Measurements from ENCODE around the gene FERMT3. TPM values are rescaled to one million over a fixed set of nuclear protein-coding genes. Genes with fewer than 3 reads are reported as not detected.

The FERMT3 gene
- total and polyA plus RNA-seq, 2 of the 8 experiments (the other 6 are each of a cell fraction or from before 2014, with no cell fraction given), result 1.4 to 3.7 TPM

DNA sequence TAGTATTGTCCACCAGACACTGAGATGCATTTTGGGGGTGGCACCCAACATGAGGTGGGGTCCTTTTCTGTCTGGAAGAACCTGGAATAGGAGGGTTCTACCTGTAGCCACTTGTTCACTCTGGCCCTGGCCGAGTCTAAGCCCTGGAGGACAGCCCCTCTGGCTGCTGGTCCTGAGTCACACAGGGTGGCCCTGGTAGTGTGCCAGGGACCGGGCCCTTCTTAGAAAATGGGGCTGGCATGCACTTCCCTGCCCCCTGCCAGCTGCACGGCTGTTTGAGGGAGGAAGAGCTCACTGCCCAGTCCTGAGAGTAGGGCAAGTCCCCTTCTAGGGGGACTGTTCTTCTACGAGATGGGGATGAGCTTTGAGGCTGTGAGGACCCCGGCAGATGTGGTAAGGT lies 47.0 kb downstream of the FERMT3 start:
- POLR2A ChIA-PET (ENCODE audit: partially characterized antibody), result interaction anchor here (0.7 to 7.1 kb wide), 3 partner anchors 9 to 13 kb away, joined by 3 to 101 read pairs (median 36); partner anchors contain the start of genes FKBP2 and PPP1R14B
- Histone ChIP-seq H4K8ac (ENCODE audit: extremely low read depth, insufficient read depth, low read length) (no peak overlapping the region), H3K79me2 (ENCODE audit: control insufficient read depth in 1 of 2, insufficient read depth in 2 of 2, low read length in 2 of 2) (peaks cover 0 to 23% of the 10 kb centered on the region in 2 experiments; a peak in 1 of 4 replicates), H3K27me3 (replicated peaks in 1 of 4; ENCODE audit: control insufficient read depth in 3 of 4, extremely low read depth in 1 of 4, insufficient read depth in 3 of 4, low read length in 3 of 4) (no peaks in the 10 kb centered on the region), H4K20me1 (replicated peaks in 1 of 2; ENCODE audit: control insufficient read depth in 1 of 2, insufficient read depth in 2 of 2, low read length in 2 of 2) (peaks cover 9 to 22% of the 10 kb centered on the region in 2 experiments), H3K4me1 (replicated peaks in 1 of 4; ENCODE audit: control insufficient read depth in 3 of 4, insufficient read depth in 4 of 4, low read length in 3 of 4) (peaks cover 0 to 31% (median 26%) of the 10 kb centered on the region in 4 experiments; a peak in 6 of 7 replicates), H3K4ac (replicated peaks; ENCODE audit: insufficient read length, low read depth, low read length) (no peak overlapping the region), H3K9me3 (ENCODE audit: insufficient read depth in 2 of 2, low read depth in 1 of 2, low read length in 1 of 2) (no peaks in the 10 kb centered on the region), H3K79me1 (ENCODE audit: low read depth, low read length) (peaks cover 2% of the 10 kb centered on the region; the same call in 1 of the 2 replicates), H2BK12ac (ENCODE audit: low read depth, low read length) (0 out of 2 replicates have a peak overlapping the region, but pooled peaks have one; percentile 60), H3K4me3 (ENCODE audit: extremely low read depth in 1 of 4, insufficient read depth in 2 of 4, low read depth in 3 of 4, low read length in 4 of 4) (no peak overlapping the region; a peak in 1 of 8 replicates), H3K18ac (ENCODE audit: extremely low read depth, low read length) (no peak overlapping the region), H2BK15ac (ENCODE audit: low read length) (no peak overlapping the region), H3K14ac (ENCODE audit: insufficient read length) (no peak overlapping the region), H2AFZ (ENCODE audit: low read length) (no peak overlapping the region), H3K56ac (replicated peaks; ENCODE audit: insufficient read length, low read depth, low read length) (no peak overlapping the region), H2AK5ac (ENCODE audit: low read depth, low read length) (0 out of 2 replicates have a peak overlapping the region, but pooled peaks have one; percentile 54), H2BK20ac (ENCODE audit: low read length) (no peak overlapping the region; the same call in 1 of the 2 replicates), H3K9ac (replicated peaks in 1 of 4; ENCODE audit: extremely low read depth in 1 of 4, low read depth in 3 of 4, low read length in 3 of 4) (no peak overlapping the region), H4K91ac (replicated peaks; ENCODE audit: insufficient read length, low read length) (no peak overlapping the region), H4K5ac (ENCODE audit: insufficient read length, low read depth, low read length) (no peak overlapping the region), H2BK5ac (ENCODE audit: low read depth, low read length) (no peak overlapping the region), H3K27ac (ENCODE audit: low read depth, low read length) (no peak overlapping the region), H2BK120ac (replicated peaks; ENCODE audit: low read depth, low read length) (no peak overlapping the region), H3K36me3 (ENCODE audit: control insufficient read depth in 2 of 4, insufficient read depth in 4 of 4, low read length in 3 of 4) (peaks cover 9 to 35% (median 18%) of the 10 kb centered on the region in 4 experiments), H3K23me2 (ENCODE audit: low read depth, low read length) (peaks cover 10% of the 10 kb centered on the region; the same call in 1 of the 2 replicates), H3K4me2 (ENCODE audit: insufficient read depth in 1 of 2, low read depth in 2 of 2, low read length in 2 of 2) (peak overlapping the region in 1 of 2 experiments; percentile 73; a peak in 2 of 4 replicates), H3K23ac (ENCODE audit: insufficient read length) (no peak overlapping the region)
- CTCF ChIA-PET (ENCODE audit: partially characterized antibody), result interaction anchor here (0.8 to 5.9 kb wide), 7 partner anchors 11 to 102 kb away, joined by 3 to 62 read pairs (median 4); no protein-coding TSS in a partner anchor
- no peak for DNase-seq (ENCODE audit: low read depth in 1 of 2, low spot score in 2 of 2)
- FAIRE-seq, result no peak
- no peak for TF ChIP-seq SP2 (IDR thresholded peaks at IDR 0.05; ENCODE audit: low read length)
- no peak for TF ChIP-seq SIRT6 (IDR thresholded peaks at IDR 0.05; ENCODE audit: low read length)
- no peak for TF ChIP-seq KDM4A (IDR thresholded peaks at IDR 0.05; ENCODE audit: low read depth, low read length, severe bottlenecking)
- TF ChIP-seq NANOG (IDR thresholded peaks at IDR 0.05; ENCODE audit: insufficient read depth, low read depth, low read length, poor library complexity, severe bottlenecking), result no peak
- TF ChIP-seq JUND (IDR thresholded peaks at IDR 0.05; ENCODE audit: low read length), result no peak
- TF ChIP-seq RXRA (IDR thresholded peaks at IDR 0.05; ENCODE audit: insufficient read depth, low read depth, low read length), result no peak
- no peak for TF ChIP-seq MAX (IDR thresholded peaks at IDR 0.05)
- no peak for TF ChIP-seq EZH2 (IDR thresholded peaks at IDR 0.05; ENCODE audit: low read depth, low read length, severe bottlenecking)
- TF ChIP-seq CEBPB (IDR thresholded peaks at IDR 0.05; ENCODE audit: low read depth, low read length), result no peak
- WGBS, 2 experiments (ENCODE audit: extremely low coverage in 1 of 2, insufficient coverage in 1 of 2, insufficient read length in 1 of 2, insufficient replicate concordance in 2 of 2, low coverage in 1 of 2, low lambda C conversion rate in 2 of 2, missing lambda C conversion rate in 1 of 2), result 88% methylated on average over 5 of the region's 5 CpGs; no CpG with 5 or more reads in 1 of the 2 experiments

Data from H1 (cell line).